Endometrium (tissue), 2 donors: Measurements from ENCODE around the gene GLYATL1.

Experiments
- FAIRE-seq: peaks from 2 replicates; lab custom pipeline; 2012; peaks lifted over from hg19 to GRCh38; lab: Jason Lieb, UNC
- donor health status: control.
- donor health status: control.

GLYATL1 gene

DNA sequence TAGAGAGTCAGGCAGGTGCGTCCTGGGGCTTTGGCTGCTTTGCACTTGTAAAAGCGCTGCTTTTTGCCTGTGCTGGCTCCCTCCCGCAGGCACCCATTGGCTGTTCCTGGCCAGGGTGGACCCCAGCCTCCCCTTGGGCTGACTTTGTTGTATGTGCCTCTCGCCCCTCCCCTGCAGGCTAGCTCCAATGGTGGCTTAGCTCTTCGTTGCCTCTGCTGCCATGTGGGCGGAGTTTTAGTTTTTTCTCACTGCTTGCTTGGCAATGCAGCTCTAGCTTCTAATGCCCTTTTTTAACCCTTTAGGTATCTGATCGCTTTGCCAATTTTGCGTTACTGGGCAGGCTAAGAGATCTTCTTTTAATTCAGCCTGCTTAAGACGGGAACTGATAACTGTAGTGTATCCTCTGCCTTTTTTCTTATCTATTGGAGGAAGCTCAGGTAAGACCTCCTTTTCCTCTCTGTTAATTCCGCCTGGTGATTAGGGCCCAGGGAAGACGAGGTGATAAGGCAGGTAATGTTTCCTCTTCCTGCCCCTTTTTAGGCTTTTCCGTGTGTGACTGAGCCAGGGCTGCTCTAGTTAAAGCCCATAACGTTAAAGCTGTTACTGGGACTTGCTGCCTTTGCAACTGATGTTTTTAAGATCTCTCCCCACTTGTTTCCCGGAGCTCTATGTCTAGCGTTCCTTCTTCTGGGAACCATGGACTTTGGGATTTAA lies 11.7 kb upstream of the GLYATL1 start:
- FAIRE-seq: no peak

DNA sequence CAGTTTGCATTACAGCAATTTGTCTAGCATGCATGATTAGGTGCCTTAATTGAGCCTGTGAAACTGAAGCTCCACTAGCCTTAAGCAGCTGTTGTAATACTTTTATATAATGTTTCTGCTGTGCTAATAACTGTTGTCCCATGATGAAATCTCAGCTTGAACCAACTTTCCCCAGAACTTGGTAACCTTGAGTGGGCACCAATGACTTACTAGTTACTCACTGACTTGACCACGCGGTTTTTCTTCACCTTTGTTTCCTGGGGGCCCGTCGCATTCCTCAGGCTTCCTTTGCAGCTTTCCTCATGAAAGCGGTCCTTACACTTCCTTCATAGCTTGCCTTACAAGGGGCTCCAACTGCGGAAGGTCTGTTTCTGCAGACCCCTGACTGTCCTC lies 11.2 kb upstream of the GLYATL1 start:
- no peak for FAIRE-seq

DNA sequence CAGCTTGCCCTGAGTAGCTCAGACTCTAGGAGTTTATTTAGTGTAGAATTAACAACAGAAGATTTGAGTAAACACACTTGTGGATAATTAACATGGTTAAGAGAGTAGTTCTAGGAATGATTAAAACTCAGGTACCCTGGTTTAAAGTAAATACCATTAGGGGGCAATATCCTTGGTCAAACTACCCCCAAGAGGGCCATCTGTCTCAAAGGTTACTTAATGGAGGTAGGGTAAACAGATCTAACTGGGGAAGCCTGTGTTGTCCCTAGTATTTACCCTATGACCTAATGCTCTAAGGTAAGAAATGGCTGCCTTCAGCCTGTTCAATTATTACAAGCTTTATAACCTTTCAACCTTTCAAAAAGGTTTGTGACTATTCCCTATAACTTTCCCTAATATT lies 10.6 kb upstream of the GLYATL1 start:
- FAIRE-seq: no peak

- FAIRE-seq: no peak
These were observed 8.4 kb upstream of the GLYATL1 start for GRCh38 chr11:58930926-58931325.

- no peak for FAIRE-seq
These were observed 5.6 kb upstream of the GLYATL1 start for GRCh38 chr11:58933661-58934060.

- no peak for FAIRE-seq
These were observed 4.3 kb upstream of the GLYATL1 start for GRCh38 chr11:58934945-58935513.

DNA sequence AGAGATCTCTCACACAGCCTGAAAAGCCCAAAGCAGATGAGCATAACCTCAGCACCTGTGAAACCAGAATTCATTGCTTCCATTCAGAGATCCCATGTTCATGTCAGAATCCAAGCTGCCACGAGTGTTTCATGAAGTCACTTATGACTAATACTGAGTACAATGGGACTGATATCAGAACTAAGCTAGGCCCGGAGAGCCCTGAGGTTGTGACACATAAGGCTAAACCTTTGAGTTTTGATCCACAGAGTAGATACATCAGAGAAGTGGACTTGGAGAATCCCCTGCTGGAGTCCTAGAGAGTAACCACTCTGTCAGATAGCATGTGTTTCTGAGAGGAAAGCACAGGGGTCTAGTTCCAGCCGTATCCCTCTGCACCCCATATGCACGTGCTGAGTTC lies 890 bp upstream of the GLYATL1 start:
- no peak for FAIRE-seq

- no peak for FAIRE-seq
These were observed 740 bp downstream of the GLYATL1 start for GRCh38 chr11:58940028-58940427.

DNA sequence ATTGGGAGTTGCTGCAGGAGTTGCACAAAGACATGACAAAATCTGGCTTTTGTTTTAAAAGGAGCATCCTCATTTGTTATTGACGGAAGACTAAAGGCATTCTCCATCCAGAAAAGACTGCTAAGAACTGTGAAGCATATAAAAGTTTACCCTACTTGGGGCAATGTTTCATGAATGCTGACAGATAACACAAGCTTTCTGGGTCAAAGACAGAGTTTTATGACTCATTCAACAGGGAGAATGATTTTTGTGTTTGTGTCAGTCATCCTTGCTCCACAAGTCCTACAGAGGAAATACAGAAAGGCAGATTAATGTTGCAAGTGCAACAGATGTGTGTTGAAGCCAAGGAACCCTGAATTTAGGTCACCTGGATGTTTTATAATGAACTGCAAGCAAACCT lies 2.5 kb downstream of the GLYATL1 start:
- FAIRE-seq: no peak

DNA sequence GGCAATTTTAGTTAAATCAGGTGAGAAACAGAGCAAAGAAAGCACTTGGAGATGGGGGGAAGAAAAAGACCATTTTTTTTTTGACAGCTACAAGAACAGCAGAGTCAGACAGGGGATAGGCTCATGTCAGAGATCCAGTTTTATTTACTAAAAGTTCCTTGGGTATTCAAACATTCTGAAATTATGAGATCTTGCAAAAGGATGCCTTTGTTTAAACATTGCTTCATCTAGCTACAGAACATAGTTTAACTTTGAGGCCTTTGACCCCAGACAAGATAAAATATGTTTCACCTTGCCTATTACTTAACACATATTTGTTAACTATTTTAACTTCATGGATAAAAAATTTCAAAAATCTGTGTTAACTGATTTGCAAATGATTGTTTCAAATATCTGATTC lies 6.4 kb downstream of the GLYATL1 start:
- FAIRE-seq: no peak

- FAIRE-seq: no peak
These were observed 9.9 kb downstream of the GLYATL1 start for GRCh38 chr11:58949184-58949583.

- no peak for FAIRE-seq
These were observed 18.6 kb downstream of the GLYATL1 start for GRCh38 chr11:58957922-58958321.

DNA sequence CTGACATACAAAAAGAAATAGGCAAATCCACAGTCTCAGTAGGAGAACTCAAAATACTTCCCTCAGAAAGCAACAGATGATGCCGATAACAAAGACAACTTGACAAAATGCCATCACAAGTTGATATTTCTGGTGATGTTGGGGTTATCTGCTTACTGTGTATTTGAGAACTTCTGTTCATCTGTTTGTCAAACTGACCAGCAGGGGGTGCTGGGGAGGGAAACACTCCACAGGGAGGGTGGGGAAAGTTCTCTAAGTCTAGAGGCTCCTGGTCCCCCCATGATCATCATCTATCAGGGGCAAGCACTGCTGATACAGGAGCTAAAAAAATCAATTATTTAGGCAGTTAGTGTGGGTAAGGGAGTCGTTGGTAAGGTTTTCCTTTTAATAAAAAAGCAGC lies 19.2 kb downstream of the GLYATL1 start:
- no peak for FAIRE-seq

- no peak for FAIRE-seq
These were observed 24.3 kb downstream of the GLYATL1 start for GRCh38 chr11:58963551-58964104.

- no peak for FAIRE-seq
These were observed 26.1 kb downstream of the GLYATL1 start for GRCh38 chr11:58965246-58965985.

DNA sequence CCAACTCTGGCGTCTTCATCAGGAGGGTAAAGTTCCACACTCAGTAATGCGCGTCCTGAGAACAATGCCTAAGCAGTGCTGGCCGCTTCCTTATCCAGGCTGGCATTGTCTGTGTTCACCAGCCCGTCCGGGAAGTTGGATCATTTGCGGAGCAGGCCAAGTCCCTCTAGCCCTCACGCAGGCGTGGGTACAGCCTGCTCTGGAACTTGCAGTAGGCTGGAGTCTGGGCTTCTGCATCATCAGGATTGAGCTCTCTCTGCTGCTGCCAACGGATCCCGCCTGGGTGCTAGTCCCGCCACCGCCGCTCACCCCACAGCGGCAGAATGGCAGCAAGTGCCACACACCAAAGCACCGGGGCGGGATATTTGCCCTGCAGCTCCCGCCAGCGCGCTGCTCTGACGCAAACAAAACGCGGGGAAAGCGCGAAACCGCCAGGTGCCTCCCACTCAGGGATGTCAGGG lies 29.0 kb downstream of the GLYATL1 start:
- FAIRE-seq: no peak

DNA sequence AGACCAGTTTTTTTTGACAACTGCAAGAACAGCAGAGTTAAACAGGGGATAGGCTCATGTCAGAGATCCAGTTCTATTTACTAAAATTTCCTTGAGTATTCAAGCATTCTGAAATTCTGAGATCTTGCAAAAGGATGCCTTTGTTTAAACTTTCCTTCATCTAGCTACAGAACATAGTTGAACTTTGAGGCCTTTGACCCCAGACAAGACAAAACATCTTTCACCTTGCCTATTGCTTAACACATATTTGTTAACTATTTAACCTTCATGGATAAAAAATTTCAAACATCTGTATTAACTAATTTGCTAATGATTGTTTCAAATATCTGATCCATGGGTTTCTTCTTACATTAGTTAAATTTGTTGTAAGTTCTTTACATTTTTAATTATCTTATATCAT lies 38.2 kb downstream of the GLYATL1 start:
- no peak for FAIRE-seq

GRCh38 chr11:58979222-58979621 lies 39.9 kb downstream of the GLYATL1 start:
- no peak for FAIRE-seq

GRCh38 chr11:58980159-58980843 lies 41.0 kb downstream of the GLYATL1 start:
- FAIRE-seq: no peak

DNA sequence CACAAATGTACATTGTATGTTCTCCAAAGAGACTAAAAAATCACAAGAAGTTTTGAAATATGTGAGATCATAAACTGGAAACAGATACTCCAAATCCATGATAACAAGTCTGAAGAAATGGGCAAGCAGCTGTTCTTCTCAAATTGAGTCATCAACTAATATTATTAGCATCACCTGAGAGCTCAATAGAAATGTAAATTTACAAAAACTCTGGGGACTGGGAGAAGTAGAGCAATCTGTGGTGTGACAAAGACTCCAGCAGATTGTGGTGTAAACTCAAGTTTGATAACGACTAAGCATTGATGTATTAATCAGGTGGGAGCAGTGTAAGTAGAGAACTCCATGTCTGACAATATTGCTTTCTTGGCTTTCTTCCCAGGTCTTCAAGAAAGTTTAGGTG lies 53.2 kb downstream of the GLYATL1 start:
- no peak for FAIRE-seq

- FAIRE-seq: no peak
These were observed 54.9 kb downstream of the GLYATL1 start for GRCh38 chr11:58994171-58994570.

DNA sequence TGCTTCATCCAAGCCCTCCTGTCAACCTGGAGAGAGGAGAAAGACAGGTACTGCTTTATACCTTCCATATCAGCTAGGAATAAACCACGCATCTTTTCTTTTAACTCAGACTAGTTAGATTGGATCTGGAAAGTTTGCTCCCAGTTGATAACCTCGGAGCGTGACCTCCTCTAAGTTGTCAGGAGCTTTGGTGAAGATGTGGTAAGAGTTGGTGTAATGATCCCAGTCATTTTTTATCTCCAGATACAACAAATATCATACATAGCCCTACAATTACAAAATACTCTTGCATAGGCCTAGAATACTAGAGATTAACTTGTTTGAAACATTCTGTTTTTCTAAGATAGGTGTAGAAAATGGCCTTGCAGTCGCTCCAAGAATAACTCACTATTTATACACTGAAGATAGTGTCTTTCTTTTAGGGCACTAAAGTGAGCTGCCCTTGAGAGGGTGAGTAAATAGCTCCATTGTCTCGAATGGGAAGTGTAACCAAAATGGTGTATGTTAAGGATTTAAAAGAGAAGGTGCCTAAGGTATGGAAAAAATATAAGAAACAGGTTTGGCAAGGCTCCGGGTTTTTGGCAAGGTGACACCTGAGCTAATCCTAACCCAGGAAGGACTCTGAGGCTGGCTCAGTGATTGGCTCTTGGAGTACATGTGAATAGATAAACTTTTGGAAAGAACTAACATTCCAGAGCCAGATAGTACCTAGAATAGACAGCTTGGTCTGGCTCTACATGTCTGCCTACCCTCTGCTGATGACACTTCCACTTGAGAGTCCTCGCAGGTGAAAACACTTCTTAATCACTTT lies 59.4 kb downstream of the GLYATL1 start:
- no peak for FAIRE-seq
